SU-DHL-6 (cell line): Measurements from ENCODE around the gene PGAM2.
"Not testable (repeated sequence)": the region's sequence is repeated elsewhere in the genome, so short reads cannot be mapped to it uniquely, and the experiment has no call there.

Source experiments
- EZH2phosphoT487 ChIP-seq: fragments of 200-600 bp; sonication (generic), shearing (Covaris generic); conservative IDR thresholded peaks from 2 replicates; pipeline ENCODE4 v1.6.1; 2018; ENCODE audit warnings: mild to moderate bottlenecking, antibody characterized with exemption, low read length, moderate library complexity, mixed read lengths
- TF ChIP-seq, protein P1 (sequence below): fragments of 200-600 bp; sonication (generic); IDR thresholded peaks from one replicate; pipeline ENCODE4 v1.5.1; 2017; ENCODE audit warnings: antibody characterized with exemption, mild to moderate bottlenecking, low read length, moderate library complexity; ENCODE audit not compliant: insufficient read depth, poor library complexity, severe bottlenecking

GRCh38 chr7:44022069-44022468 is 43.3 kb downstream of the PGAM2 start:
- TF ChIP-seq, protein P1, sequence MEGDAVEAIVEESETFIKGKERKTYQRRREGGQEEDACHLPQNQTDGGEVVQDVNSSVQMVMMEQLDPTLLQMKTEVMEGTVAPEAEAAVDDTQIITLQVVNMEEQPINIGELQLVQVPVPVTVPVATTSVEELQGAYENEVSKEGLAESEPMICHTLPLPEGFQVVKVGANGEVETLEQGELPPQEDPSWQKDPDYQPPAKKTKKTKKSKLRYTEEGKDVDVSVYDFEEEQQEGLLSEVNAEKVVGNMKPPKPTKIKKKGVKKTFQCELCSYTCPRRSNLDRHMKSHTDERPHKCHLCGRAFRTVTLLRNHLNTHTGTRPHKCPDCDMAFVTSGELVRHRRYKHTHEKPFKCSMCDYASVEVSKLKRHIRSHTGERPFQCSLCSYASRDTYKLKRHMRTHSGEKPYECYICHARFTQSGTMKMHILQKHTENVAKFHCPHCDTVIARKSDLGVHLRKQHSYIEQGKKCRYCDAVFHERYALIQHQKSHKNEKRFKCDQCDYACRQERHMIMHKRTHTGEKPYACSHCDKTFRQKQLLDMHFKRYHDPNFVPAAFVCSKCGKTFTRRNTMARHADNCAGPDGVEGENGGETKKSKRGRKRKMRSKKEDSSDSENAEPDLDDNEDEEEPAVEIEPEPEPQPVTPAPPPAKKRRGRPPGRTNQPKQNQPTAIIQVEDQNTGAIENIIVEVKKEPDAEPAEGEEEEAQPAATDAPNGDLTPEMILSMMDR = not testable (repeated sequence)
- not testable (repeated sequence) for TF ChIP-seq EZH2phosphoT487
